ENCODE measurements around the gene EGFL7.
"Not testable (repeated sequence)": the region's sequence is repeated elsewhere in the genome, so short reads cannot be mapped to it uniquely, and the experiment has no call there.

Gene EGFL7

DNA sequence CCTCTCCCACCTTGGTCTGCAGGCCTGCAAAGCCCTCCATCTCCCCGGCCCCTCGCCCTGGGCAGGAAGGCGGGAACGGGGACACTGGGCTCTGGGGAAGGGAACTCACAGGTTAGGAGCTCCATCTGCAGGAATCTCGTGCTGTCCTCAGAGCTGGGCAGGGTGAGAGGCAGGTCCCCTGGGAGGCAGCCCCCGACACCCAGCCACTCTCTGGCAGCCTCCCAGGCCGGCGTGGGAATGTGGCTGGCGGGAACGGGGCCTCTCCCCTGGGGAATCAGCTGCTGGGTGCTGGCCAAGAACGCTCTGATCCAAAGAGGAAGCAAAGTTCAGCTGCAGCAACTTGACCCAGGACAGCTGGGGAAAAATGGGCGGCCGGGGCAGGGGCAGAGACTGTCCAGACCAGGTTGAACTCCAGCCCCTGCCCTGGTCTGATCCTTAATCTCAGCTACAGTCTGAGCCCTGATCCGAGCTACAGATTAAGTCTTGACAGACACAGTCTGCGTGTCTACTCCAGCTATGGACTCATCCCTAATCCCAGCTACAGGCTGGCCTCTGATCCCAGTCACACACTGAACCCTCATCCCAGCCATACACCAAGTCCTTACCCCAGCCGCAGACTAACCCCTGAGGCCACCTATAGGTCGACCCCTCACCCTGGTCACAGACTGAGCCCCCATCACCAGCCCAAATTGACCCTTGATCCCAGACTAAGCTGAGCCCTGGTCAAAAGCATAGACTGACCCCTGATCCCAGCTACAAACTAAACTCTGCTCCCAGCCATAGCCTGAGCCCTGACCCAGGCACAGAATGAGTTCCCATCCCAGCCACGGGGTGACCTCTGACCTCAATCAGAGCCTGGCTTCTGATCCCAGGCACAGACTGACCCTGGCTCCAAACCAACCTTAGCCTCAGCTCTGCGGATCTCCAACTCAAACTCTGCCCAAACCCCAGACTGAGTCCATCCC, 37.3 kb upstream of the EGFL7 start:
- DNase-seq, result no peak

DNA sequence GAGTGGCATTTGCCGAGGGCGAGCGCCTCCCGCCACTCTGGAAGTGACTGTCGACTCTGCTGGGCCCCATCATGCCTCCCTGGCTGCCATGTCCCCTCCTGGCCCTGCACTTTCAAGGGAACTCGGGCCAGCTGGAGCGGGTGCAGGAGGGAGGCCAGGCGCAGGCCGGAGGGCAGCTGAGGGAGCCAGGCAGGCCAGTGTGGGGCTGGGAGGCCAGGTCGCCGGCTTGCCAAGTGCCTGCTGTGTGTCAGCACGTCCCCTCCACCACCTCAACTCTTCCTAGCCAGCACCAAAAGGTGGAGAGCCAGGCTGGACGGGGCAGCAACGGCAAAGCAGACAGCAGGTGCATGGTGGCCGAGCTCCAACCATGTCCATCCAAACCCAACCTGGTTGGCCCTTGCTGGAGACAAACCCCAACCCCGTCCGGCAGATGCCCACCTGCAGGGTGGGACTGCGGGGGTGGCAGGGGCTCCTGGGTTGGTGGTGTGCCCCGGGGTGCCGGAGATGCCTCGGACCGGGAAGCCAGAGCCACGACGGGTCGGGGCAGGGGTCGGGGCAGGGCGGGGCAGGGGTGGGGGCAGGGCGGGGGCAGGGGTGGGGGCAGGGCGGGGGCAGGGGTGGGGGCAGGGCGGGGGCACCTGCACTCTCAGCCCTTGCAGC, 36.5 kb upstream of the EGFL7 start:
- no peak for DNase-seq

DNA sequence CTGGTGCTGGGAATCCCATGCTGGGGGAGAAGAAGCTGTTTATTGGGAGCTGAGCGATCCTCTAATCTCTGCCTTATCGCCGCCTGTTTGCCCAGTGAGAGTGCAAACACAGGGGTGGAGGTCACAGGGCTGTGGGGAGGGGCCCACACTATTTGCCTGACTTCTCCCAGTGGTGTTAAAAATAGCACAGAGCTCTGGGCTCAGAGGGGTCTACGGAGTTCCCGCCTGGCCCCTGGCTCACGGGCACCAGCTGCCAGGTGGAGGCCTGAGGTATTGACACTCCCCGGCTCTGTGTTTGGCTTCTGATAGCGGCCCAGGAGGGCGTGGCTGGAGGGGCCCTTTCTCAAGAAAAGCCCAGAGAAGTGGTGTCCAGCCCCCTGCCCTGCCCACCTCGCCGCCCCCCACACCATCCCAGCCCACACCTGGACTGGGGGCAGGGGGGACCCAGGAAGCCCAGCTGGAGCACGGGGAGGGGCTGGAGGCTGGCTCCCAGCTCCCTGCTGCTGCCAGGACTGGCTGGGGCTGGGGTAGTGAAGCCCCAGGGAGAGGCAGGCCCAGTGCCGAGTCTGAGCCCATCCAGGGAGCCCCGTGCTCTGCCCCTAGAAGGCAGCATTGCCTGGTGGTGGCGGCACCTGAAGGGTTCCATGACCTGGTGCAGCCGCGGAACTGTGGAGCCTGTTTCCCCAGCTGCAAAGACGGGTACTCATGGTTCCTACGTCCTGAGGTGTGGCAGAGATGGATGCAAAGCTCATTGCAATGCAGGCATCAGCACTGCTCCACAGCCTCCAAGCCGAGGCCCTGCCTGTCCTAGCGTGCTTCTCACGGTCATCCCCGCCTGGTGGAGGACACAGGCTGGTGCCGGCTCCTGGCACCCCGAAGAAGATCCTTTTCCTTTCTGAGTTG, 35.7 kb upstream of the EGFL7 start:
- DNase-seq, result no peak

GRCh38 chr9:136627703-136628102, 35.0 kb upstream of the EGFL7 start:
- no peak for DNase-seq

GRCh38 chr9:136628268-136628667, 34.4 kb upstream of the EGFL7 start:
- no peak for DNase-seq

- no peak for DNase-seq
These were observed 33.5 kb upstream of the EGFL7 start for GRCh38 chr9:136629001-136629878.

DNA sequence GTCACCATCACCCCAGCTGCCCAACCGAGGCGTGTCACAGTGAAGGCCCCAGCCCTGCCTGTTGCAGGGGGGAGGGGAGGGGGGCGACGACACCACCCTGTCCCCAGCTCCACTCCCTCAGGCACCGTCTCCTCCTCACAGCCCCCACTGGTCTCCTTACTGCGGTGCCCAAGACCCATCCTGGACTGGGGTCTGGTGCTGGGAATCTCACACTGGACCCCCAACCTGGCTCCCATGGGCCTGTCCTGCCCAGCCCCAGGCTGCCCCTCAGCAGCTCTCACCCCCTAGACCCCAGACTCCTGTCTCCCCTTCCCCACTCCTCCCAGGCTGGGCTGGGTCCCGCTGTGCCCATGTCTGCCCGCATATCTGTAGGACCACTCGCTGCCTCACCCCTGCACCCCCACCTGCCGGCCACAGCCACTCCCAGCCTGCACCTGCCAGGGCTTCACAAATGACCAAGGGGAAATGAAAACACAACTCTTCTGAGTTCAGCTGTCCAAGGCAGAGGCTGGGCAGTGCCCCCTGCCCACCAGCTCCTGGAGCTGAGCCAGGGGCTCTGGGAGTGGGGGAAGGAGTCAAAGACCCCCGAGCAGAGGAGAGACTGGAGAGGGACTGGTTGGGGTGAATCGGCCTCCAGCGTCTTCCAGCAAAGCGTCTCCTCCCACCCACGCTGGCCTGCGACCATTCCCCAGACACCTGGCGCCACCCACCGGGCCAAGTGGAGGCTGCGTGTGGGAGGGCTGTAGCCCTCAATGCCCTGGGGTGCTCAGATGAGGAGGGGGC, 32.6 kb upstream of the EGFL7 start:
- DNase-seq, result peak; percentile 60

DNA sequence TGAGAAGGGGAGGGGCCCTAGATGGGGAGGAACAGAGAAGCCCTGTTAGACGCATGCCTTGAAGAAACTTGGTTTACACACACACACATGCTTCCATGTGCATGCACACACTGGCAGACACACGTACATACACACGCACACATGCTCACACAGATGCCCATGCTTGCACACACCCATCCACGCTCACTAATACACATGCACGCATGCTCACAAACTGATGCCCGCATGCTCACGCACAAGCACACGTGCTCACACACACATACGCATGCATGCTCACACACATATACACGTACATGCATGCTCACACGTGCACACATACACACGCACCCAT, 32.1 kb upstream of the EGFL7 start:
- DNase-seq, result no peak

DNA sequence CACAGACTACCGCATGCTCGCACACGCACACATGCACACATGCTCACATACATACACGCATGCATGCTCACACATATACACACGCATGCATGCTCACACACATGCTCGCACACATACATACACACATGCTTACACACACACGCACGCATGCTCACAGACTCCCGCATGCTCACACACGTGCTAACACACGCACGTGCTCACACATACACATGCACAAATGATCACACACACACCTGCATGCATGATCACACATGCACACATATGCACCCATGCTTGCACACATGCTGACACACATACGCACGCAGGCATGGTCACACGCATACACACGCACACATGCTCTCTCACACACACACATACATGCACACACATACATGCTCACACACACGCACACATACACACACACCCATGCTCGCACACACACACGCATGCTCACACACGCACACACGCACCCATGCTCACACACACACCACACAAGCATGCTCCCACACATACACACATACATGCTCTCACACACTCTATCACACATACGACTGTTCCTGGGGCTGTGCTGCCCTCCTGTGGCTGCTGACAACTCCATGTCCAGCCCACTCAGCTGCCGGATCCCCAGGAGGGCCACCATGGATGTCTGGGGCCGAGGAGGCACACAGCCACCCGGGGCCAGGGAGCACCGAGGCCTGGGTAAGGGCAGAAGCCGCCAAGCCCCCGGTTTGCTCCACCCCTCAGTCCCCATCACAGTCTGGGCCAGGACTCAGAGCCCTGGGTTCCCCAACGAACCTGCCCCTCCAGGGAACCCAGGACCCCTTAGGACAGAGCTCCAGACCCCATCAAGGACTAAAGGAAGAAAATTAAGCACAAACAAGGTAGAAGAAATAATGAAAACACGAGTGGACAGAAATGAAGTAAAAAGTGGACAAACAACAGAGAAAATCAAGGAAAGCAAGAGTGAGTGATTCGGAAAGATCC, 31.4 kb upstream of the EGFL7 start:
- DNase-seq, result peak; percentile 76

GRCh38 chr9:136632072-136632471, 30.6 kb upstream of the EGFL7 start:
- not testable (repeated sequence) for DNase-seq

GRCh38 chr9:136632491-136633106, 30.1 kb upstream of the EGFL7 start:
- DNase-seq, result not testable (repeated sequence)

DNA sequence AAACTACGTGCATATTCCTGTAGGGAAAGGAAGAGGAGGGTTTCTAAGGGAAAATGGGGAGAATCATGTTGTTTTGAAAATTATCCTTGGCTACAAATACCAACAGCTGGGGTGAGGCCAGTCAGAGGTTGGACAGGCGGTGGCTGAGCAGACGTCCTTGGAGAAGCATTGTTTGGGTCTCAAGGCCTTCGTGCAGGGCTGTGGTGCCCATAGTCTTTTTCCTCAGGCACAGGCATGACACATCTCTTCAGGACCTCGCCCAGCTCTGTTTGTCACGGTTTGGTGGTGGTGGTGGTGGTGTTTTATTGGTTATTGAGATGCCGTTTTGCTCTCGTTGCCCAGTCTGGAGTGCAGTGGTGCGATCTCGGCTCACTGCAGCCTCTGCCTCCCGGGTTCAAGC, 27.8 kb upstream of the EGFL7 start:
- DNase-seq, result no peak

DNA sequence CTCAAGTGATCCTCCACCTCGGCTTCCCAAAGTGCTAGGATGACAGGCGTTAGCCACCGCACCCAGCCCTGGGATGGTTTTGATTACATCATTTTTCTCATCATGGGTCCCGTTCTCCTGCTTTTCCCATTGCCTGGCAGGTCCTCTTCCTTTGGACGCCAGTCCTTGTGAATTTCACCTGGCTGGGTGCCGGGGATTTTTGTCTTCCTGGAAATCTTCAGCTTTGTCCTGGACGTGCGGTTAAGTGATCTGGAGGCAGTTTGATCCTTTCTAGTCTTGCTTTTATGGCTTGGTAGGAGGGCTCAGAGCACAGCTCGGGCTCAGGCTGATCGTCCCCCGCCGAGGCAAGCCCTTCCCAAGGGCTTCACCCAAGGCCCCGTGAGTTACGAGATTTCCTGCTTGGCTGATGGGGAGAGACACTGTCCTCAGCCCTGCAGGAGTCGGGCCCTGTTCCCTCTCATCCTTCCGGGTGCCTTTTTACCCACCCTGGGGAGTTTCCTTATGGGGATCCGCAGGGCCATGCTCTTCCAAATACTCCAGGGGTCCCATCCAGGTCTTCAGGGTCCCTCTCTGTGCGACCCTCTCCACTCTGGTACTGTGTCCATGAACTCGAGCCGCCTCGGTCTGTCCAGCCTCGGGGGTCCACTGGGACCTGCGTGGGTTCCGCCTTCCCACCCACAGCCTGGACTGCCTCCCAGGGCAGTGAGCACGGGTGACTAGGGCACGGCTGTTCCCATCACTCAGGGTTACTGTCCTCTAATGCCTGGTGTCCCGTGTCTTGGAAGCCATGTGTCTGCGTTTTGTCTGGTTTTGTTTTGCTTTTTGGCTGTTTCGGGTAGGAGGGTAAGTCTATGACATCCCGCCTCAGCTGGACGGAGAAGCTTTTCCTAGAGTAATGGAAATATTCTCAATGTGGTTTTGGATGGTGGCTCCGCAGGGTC, 22.3 kb upstream of the EGFL7 start:
- no peak for DNase-seq

DNA sequence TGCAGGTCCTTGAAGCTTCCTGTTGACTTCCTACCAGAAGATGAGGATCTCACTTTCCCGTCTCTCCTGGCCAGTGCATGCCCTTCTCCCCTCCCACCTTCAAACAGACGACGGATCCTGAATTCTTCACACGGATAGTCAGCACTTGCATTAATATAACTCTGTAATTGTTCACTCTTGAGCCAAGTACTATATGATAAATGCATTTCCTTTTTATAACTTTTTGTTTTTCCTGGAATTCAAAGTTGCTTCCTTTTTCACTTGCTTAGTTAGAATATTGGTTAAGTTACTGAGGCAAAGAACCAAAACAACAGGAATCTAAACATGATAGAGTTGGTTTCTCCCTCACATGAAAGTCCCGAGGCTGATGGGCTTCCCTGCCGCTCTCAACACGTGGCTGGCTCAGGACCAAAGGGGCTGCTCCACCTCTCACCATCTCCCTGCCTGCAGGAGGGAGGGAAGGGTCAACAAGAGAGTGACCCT, 20.2 kb upstream of the EGFL7 start:
- DNase-seq, result no peak

GRCh38 chr9:136643596-136644342, 18.9 kb upstream of the EGFL7 start:
- DNase-seq, result no peak

DNA sequence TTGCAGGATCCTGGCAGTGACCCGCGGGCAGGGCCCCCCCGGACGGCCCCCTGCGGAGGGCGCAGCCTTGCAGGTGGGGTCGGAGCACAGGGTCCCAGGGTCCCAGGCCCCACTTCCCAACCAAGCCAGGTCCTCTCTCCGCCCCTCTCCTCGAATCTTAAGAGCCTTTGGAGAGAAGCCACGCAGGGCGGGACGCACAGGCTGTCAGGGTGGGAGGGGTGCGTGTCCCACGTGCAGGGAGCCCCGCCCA, 18.4 kb upstream of the EGFL7 start:
- no peak for DNase-seq

GRCh38 chr9:136644593-136645351, 17.9 kb upstream of the EGFL7 start:
- DNase-seq, result peak; percentile 71
